OCI-LY3 (cell line): Measurements from ENCODE around the gene PPT1.
"Not testable (repeated sequence)": the region's sequence is repeated elsewhere in the genome, so short reads cannot be mapped to it uniquely, and the experiment has no call there.

ENCODE experiments used
- H2AFZ ChIP-seq: fragments of 200-600, 300-600 bp; shearing (Covaris generic); 2 replicates; pipeline ENCODE4 v1.6.0; 2014; ENCODE audit warnings: antibody characterized with exemption, low read depth, low read length
- H3K27ac ChIP-seq: fragments of 200-600, 300-600 bp; sonication (generic); 2 replicates; pipeline ENCODE4 v1.5.1; 2014; ENCODE audit warnings: mild to moderate bottlenecking, low read length, moderate library complexity, mixed read lengths
- H3K27me3 ChIP-seq: fragments of 200-600, 300-600 bp; sonication (generic); 2 replicates; pipeline ENCODE4 v1.6.1; 2014; ENCODE audit warnings: low read depth, low read length, mixed read lengths
- H3K36me3 ChIP-seq: fragments of 200-600, 300-600 bp; sonication (generic); replicated peaks from 2 replicates; pipeline ENCODE3; 2014; ENCODE audit warnings: low read depth, low read length, mixed read lengths
- H3K4me1 ChIP-seq: fragments of 300-600, 200-600 bp; sonication (generic); 2 replicates; pipeline ENCODE4 v1.6.1; 2014; ENCODE audit warnings: low read length, mixed read lengths
- H3K4me2 ChIP-seq: fragments of 200-600, 300-600 bp; sonication (generic); 2 replicates; pipeline ENCODE4 v1.6.1; 2014; ENCODE audit warnings: low read length, mixed read lengths
- H3K4me3 ChIP-seq: fragments of 300-600, 200-600 bp; sonication (generic); 2 replicates; pipeline ENCODE4 v1.5.1; 2014; ENCODE audit warnings: antibody characterized with exemption, mild to moderate bottlenecking, low read length, moderate library complexity
- H3K79me2 ChIP-seq: fragments of 300-600, 200-600 bp; shearing (Covaris generic); 2 replicates; pipeline ENCODE4 v1.6.1; 2014; ENCODE audit warnings: mild to moderate bottlenecking, low read length, mixed read lengths
- H3K9ac ChIP-seq: fragments of 300-600, 200-600 bp; shearing (Covaris generic); 2 replicates; pipeline ENCODE4 v1.6.0; 2014; ENCODE audit warnings: mild to moderate bottlenecking, low read length, moderate library complexity
- H3K9me3 ChIP-seq: fragments of 200-600, 300-600 bp; shearing (Covaris generic); 2 replicates; pipeline ENCODE4 v1.6.1; 2014; ENCODE audit warnings: low read length, mixed read lengths; ENCODE audit not compliant: insufficient read depth
- H4K20me1 ChIP-seq: fragments of 200-600, 300-600 bp; sonication (generic); 2 replicates; pipeline ENCODE4 v1.6.1; 2016; ENCODE audit warnings: low read length, mixed read lengths; ENCODE audit not compliant: insufficient read depth
- CTCF ChIP-seq: fragments of 200-600, 300-600 bp; sonication (generic); IDR thresholded peaks from 2 replicates; pipeline ENCODE4 v1.5.1; 2014; ENCODE audit warnings: antibody characterized with exemption, low read length, low read depth
- EZH2phosphoT487 ChIP-seq: fragments of 200-600 bp; shearing (Covaris generic); IDR thresholded peaks from 2 replicates; pipeline ENCODE4 v1.6.1; 2018; ENCODE audit warnings: antibody characterized with exemption, mixed run types, low read depth

The PPT1 gene

GRCh38 chr1:40039757-40040510, 57.1 kb downstream of the PPT1 start:
- Histone ChIP-seq H3K4me3 (peak overlapping the region; percentile 87), H4K20me1 (peaks cover 9% of the 10 kb centered on the region; the same call in 1 of the 2 replicates), H2AFZ (no peak overlapping the region), H3K4me2 (peak overlapping the region; percentile 76), H3K9me3 (no peaks in the 10 kb centered on the region), H3K27me3 (no peaks in the 10 kb centered on the region), H3K36me3 (peaks cover 9% of the 10 kb centered on the region), H3K79me2 (peaks cover 42% of the 10 kb centered on the region), H3K27ac (peak overlapping the region; percentile 98), H3K9ac (peak overlapping the region; percentile 99), H3K4me1 (peaks cover 22% of the 10 kb centered on the region)
- TF ChIP-seq CTCF (no peak), EZH2phosphoT487 (no peak)

- no peaks in the 10 kb centered on the region for H3K27me3 ChIP-seq
- H3K36me3 ChIP-seq = peaks cover 9% of the 10 kb centered on the region
- peak overlapping the region; percentile 76 for H3K4me2 ChIP-seq
- H3K27ac ChIP-seq = peak overlapping the region; percentile 98
- peak; percentile 39 for TF ChIP-seq CTCF
- no peak for TF ChIP-seq EZH2phosphoT487
- H3K4me3 ChIP-seq = peak overlapping the region; percentile 87
- no peak overlapping the region for H2AFZ ChIP-seq
- H4K20me1 ChIP-seq = peaks cover 9% of the 10 kb centered on the region; the same call in 1 of the 2 replicates
- no peaks in the 10 kb centered on the region for H3K9me3 ChIP-seq
- peaks cover 22% of the 10 kb centered on the region for H3K4me1 ChIP-seq
- peak overlapping the region; percentile 99 for H3K9ac ChIP-seq
- H3K79me2 ChIP-seq = peaks cover 37% of the 10 kb centered on the region
Observed at GRCh38 chr1:40039245-40039756, 57.8 kb downstream of the PPT1 start.

DNA sequence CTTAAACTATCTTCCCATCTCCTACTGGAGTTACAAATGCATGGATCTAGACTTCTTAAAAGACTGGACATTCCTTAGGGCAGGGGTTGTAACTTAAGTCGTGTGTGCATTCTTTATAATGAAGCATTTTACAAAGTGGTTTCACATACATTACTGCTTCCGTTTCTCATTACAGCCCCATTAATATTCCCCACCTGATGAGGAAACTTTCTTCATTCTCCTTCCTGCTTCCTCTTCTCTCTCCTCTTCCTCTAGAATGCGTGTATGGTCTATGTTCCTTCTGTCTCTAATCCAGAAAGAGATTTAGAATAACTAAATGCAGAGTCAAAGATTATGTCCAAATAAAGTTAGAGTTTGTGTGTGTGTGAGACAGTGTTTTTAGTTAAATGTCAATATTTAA, 58.4 kb downstream of the PPT1 start:
- peaks cover 9% of the 10 kb centered on the region for H3K36me3 ChIP-seq
- H3K27ac ChIP-seq = peak overlapping the region; percentile 98
- H3K4me2 ChIP-seq = peak overlapping the region; percentile 76
- peaks cover 22% of the 10 kb centered on the region for H3K4me1 ChIP-seq
- H3K4me3 ChIP-seq = peak overlapping the region; percentile 87
- peaks cover 9% of the 10 kb centered on the region; the same call in 1 of the 2 replicates for H4K20me1 ChIP-seq
- H2AFZ ChIP-seq = no peak overlapping the region
- H3K27me3 ChIP-seq = no peaks in the 10 kb centered on the region
- H3K9ac ChIP-seq = peak overlapping the region; percentile 99
- no peak for TF ChIP-seq CTCF
- TF ChIP-seq EZH2phosphoT487 = no peak
- peaks cover 31% of the 10 kb centered on the region for H3K79me2 ChIP-seq
- H3K9me3 ChIP-seq = no peaks in the 10 kb centered on the region

DNA sequence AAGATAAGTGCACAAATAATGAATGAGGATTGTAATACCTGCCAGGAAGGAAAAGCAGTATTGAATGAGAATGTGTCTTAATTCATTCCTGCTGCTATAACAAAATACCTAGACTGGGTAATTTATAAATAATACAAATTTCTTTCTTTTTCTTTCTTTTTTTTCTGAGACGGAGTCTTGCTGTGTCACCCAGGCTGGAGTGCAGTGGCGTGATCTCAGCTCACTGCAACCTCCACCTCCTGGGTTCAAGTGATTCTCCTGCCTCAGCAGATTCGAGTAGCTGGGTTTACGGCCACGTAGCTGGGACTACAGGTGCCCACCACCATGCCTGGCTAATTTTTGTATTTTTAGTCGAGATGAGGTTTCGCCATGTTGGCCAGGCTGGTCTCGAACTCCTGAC, 59.8 kb downstream of the PPT1 start:
- not testable (repeated sequence) for H4K20me1 ChIP-seq, H3K4me2 ChIP-seq, H3K27ac ChIP-seq, H3K9me3 ChIP-seq, H2AFZ ChIP-seq, H3K27me3 ChIP-seq, H3K4me3 ChIP-seq, H3K36me3 ChIP-seq, H3K9ac ChIP-seq
- Histone ChIP-seq H3K4me1 (peaks cover 22% of the 10 kb centered on the region), H3K79me2 (peaks cover 17% of the 10 kb centered on the region)
